ENCODE measurements around the gene PEX7. TPM values are rescaled to one million over a fixed set of nuclear protein-coding genes. Genes with fewer than 3 reads are reported as not detected.

Gene PEX7
- total RNA-seq, 1 experiment from 2014 or later, result 9.9 TPM

DNA sequence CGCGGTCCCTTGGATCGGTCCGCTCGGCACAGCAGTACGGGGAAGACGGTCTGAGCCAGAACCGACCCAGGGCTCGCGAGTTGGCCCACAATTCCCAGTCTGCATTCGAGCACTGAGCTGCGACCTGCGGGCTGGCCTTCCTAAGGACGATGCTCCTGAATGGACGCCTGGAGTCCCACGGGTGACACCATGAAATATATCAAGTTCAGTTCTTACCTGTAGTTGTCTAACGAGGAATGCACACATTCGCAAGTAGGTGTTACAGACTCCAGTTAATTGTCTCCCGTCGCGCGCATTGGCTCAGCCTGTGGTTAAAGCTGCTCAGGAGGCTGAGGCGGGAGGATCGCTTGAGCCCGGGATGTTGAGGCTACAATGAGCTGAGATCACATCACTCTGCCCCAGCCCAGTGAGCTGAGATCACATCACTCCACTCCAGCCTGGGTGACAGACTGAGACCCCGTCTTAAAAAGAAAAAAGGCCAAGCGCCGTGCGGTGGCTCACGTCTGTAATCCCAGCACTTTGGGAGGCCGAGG lies 802 bp downstream of the PEX7 start:
- POLR2A ChIA-PET (ENCODE audit: unreplicated experiment), result no interaction called here

DNA sequence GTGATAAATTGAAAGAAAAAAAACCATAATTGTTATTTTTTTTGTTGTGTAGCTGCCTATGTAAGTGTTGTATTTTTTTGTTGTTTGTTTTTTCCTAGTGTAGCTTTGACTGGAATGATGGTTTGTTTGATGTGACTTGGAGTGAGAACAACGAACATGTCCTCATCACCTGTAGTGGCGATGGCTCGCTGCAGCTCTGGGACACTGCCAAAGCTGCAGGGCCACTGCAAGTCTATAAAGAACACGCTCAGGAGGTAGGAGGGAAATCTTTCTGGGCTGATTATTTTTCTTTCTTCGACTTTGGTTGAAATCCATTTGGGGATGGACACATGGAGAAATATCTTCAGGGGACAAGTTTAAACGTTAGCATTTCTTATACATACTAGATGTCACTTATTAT lies 3.8 kb downstream of the PEX7 start:
- Histone ChIP-seq H3K9ac (ENCODE audit: low read length) (no peak overlapping the region), H3K79me2 (ENCODE audit: low read length) (no peaks in the 10 kb centered on the region), H3K4me1 (ENCODE audit: insufficient read depth, low read length) (peaks cover 5% of the 10 kb centered on the region; the same call in 1 of the 2 replicates), H3K27me3 (ENCODE audit: low read length) (no peaks in the 10 kb centered on the region), H3K9me3 (ENCODE audit: low read length) (no peaks in the 10 kb centered on the region), H3F3A (ENCODE audit: low read length, unreplicated experiment) (no peaks in the 10 kb centered on the region), H3K4me2 (ENCODE audit: low read length) (no peak overlapping the region), H3K36me3 (ENCODE audit: low read depth, low read length) (peaks cover 25% of the 10 kb centered on the region), H3K4me3 (ENCODE audit: low read length) (no peak overlapping the region), H3K27ac (ENCODE audit: low read length) (no peak overlapping the region), H3K9me2 (replicated peaks; ENCODE audit: low read length) (no peaks in the 10 kb centered on the region), H2AFZ (ENCODE audit: low read length) (no peak overlapping the region), H4K20me1 (ENCODE audit: low read length) (no peaks in the 10 kb centered on the region)
- intact Hi-C loops (cut with micrococcal nuclease), result no loop called here
- no peak for ATAC-seq
- BruUV-seq (replicated peaks), result no TSS peak
- POLR2A ChIA-PET (ENCODE audit: unreplicated experiment), result no interaction called here
- DNase-seq, result no peak
- CTCF ChIA-PET, result no interaction called here
- no peak for TF ChIP-seq EZH2 (IDR thresholded peaks at IDR 0.05; ENCODE audit: low read length, unreplicated experiment)
- no peak for TF ChIP-seq EZH2phosphoT487 (IDR thresholded peaks at IDR 0.05; ENCODE audit: borderline replicate concordance, low read length)

More for the DNA sequence above, 802 bp downstream of the PEX7 start:
- DNase-seq, result no peak
- no peak for ATAC-seq
- peak overlapping the region; percentile 97 for H2AFZ ChIP-seq (ENCODE audit: low read length)
- BruUV-seq (replicated peaks), result TSS peak; percentile 54
- no peaks in the 10 kb centered on the region for H3K9me2 ChIP-seq (replicated peaks; ENCODE audit: low read length)
- H3K4me2 ChIP-seq (ENCODE audit: low read length), result peak overlapping the region; percentile 93
- no peaks in the 10 kb centered on the region for H4K20me1 ChIP-seq (ENCODE audit: low read length)
- CTCF ChIA-PET, result interaction anchor here (0.6 to 1.1 kb wide), 2 partner anchors 31 to 216 kb away, joined by 3 read pairs; partner anchors contain the start of gene MAP3K5
- peak overlapping the region; percentile 71 for H3K4me3 ChIP-seq (ENCODE audit: low read length)
- H3K9me3 ChIP-seq (ENCODE audit: low read length), result no peaks in the 10 kb centered on the region
- 0 out of 2 replicates have a peak, but pooled peaks cover 5% of the 10 kb centered on the region for H3K36me3 ChIP-seq (ENCODE audit: low read depth, low read length)
- no peaks in the 10 kb centered on the region for H3F3A ChIP-seq (ENCODE audit: low read length, unreplicated experiment)
- H3K27ac ChIP-seq (ENCODE audit: low read length), result peak overlapping the region; percentile 29; the same call in 1 of the 2 replicates
- intact Hi-C loops (cut with micrococcal nuclease), result no loop called here
- H3K79me2 ChIP-seq (ENCODE audit: low read length), result no peaks in the 10 kb centered on the region
- peaks cover 5% of the 10 kb centered on the region; the same call in 1 of the 2 replicates for H3K4me1 ChIP-seq (ENCODE audit: insufficient read depth, low read length)
- no peaks in the 10 kb centered on the region for H3K27me3 ChIP-seq (ENCODE audit: low read length)
- peak overlapping the region; percentile 87 for H3K9ac ChIP-seq (ENCODE audit: low read length)
- TF ChIP-seq EZH2 (IDR thresholded peaks at IDR 0.05; ENCODE audit: low read length, unreplicated experiment) (no peak), EZH2phosphoT487 (IDR thresholded peaks at IDR 0.05; ENCODE audit: borderline replicate concordance, low read length) (no peak)
- TF ChIP-seq, protein P1, sequence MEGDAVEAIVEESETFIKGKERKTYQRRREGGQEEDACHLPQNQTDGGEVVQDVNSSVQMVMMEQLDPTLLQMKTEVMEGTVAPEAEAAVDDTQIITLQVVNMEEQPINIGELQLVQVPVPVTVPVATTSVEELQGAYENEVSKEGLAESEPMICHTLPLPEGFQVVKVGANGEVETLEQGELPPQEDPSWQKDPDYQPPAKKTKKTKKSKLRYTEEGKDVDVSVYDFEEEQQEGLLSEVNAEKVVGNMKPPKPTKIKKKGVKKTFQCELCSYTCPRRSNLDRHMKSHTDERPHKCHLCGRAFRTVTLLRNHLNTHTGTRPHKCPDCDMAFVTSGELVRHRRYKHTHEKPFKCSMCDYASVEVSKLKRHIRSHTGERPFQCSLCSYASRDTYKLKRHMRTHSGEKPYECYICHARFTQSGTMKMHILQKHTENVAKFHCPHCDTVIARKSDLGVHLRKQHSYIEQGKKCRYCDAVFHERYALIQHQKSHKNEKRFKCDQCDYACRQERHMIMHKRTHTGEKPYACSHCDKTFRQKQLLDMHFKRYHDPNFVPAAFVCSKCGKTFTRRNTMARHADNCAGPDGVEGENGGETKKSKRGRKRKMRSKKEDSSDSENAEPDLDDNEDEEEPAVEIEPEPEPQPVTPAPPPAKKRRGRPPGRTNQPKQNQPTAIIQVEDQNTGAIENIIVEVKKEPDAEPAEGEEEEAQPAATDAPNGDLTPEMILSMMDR (conservative IDR thresholded peaks at IDR 0.05; ENCODE audit: low read depth, low read length), result no peak

DNA sequence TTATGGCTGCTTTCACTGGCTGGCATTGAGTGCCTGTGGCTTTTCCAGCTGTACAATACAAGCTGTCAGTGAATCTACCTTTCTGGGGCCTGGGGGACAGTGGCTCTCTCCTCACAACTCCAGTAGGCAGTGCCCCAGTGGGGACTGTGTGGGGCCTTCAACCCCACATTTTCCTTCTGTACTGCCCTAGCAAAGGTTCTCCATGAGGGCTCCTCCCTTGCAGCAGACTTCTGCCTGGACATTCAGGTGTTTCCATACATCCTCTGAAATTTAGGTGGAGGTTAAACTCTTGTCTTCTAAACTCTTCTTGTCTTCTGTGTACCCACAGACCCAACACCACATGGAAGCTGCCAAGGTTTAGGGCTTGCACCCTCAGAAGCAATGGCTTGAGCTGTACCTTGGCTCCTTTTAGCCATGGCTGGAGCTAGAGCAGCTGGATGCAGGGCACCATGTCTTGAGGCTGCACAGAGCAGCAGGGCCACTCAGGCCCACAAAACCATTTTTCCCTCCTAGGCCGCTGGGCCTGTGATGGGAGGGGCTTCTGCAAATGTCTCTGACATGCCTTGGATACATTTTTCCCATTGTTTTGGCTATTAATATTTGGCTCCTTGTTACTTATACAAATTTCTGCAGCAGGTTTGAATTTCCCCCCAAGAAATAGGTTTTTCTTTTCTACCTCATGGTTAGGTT lies 9.6 kb downstream of the PEX7 start:
- H3K4me3 ChIP-seq (ENCODE audit: low read length), result no peak overlapping the region

More for the DNA sequence above, 9.6 kb downstream of the PEX7 start:
- no TSS peak for BruUV-seq (replicated peaks)
- no peaks in the 10 kb centered on the region for H3F3A ChIP-seq (ENCODE audit: low read length, unreplicated experiment)
- no peaks in the 10 kb centered on the region for H4K20me1 ChIP-seq (ENCODE audit: low read length)
- 0 out of 2 replicates have a peak, but pooled peaks cover 5% of the 10 kb centered on the region for H3K9me3 ChIP-seq (ENCODE audit: low read length)
- no peak overlapping the region for H3K9ac ChIP-seq (ENCODE audit: low read length)
- no peaks in the 10 kb centered on the region for H3K4me1 ChIP-seq (ENCODE audit: insufficient read depth, low read length)
- POLR2A ChIA-PET (ENCODE audit: unreplicated experiment), result no interaction called here
- CTCF ChIA-PET, result no interaction called here
- no peak for DNase-seq
- H3K79me2 ChIP-seq (ENCODE audit: low read length), result no peaks in the 10 kb centered on the region
- H3K27me3 ChIP-seq (ENCODE audit: low read length), result no peaks in the 10 kb centered on the region
- H3K9me2 ChIP-seq (replicated peaks; ENCODE audit: low read length), result no peaks in the 10 kb centered on the region
- H3K36me3 ChIP-seq (ENCODE audit: low read depth, low read length), result peaks cover 35% of the 10 kb centered on the region
- intact Hi-C loops (cut with micrococcal nuclease), result no loop called here
- no peak overlapping the region for H3K4me2 ChIP-seq (ENCODE audit: low read length)
- H2AFZ ChIP-seq (ENCODE audit: low read length), result no peak overlapping the region
- ATAC-seq, result no peak
- H3K27ac ChIP-seq (ENCODE audit: low read length), result no peak overlapping the region
- TF ChIP-seq EZH2 (IDR thresholded peaks at IDR 0.05; ENCODE audit: low read length, unreplicated experiment) (no peak), EZH2phosphoT487 (IDR thresholded peaks at IDR 0.05; ENCODE audit: borderline replicate concordance, low read length) (no peak)
- TF ChIP-seq, protein P1 (conservative IDR thresholded peaks at IDR 0.05; ENCODE audit: low read depth, low read length), result no peak

Measured in PC-3 (cell line).